Right cardiac atrium (tissue), 5 donors: ENCODE measurements around the gene OR4D1. TPM values are rescaled to one million over a fixed set of nuclear protein-coding genes. Genes with fewer than 3 reads are reported as not detected.

ENCODE experiments used
- polyA plus RNA-seq: library from polyadenylated mRNA; stranded (reverse); fragments of 200-250 nt; gene quantifications from one replicate; pipeline ENCODE4 v1.2.3, GENCODE V29; 2013
- total RNA-seq, 4 donors: library from RNA; stranded (reverse); fragmentation: NEBNext Ultra II Directional; extraction: Animal tissue kit (Norgen Biotek cat#: 25700); gene quantifications; one replicate each; pipeline ENCODE4 v1.2.1, GENCODE V29; 2021
- donor health status: healthy with polysubstance abuse.
- donor health status: DM: no; HTN: yes; CAD: no.
- donor health status: DM: no; HTN: no; CAD: no.
- donor health status: DM: no; HTN: yes; CAD: no; lungs with severe emphysema.
- donor health status: DM: yes; HTN: yes; CAD: no.

Gene OR4D1
- total and polyA plus RNA-seq, 5 donors: not detected

Other genes with a start within 250 kb of the OR4D1 start
- gene CUEDC1, start 193.0 kb upstream of the OR4D1 start, total RNA-seq: 10 to 100 TPM; 53.1 to 60.5 (median 55.1) TPM
- 41.0 TPM for gene CUEDC1, start 193.0 kb upstream of the OR4D1 start, polyA plus RNA-seq
- 10 to 100 TPM; 67.4 to 74.6 (median 68.5) TPM for gene VEZF1, start 160.1 kb upstream of the OR4D1 start, total RNA-seq
- 20.0 TPM for gene VEZF1, start 160.1 kb upstream of the OR4D1 start, polyA plus RNA-seq
- 100 to 1,000 TPM in 3 of 4 donors, 10 to 100 TPM in 1; 97.9 to 132 (median 126) TPM for gene SRSF1, start 141.1 kb upstream of the OR4D1 start, total RNA-seq
- 58.9 TPM for gene SRSF1, start 141.1 kb upstream of the OR4D1 start, polyA plus RNA-seq
- 10 to 100 TPM; 58.1 to 73.0 (median 67.4) TPM for gene DYNLL2, start 65.0 kb upstream of the OR4D1 start, total RNA-seq
- 73.4 TPM for gene DYNLL2, start 65.0 kb upstream of the OR4D1 start, polyA plus RNA-seq
- gene OR4D2, start 18.6 kb downstream of the OR4D1 start, total RNA-seq: not detected
- gene OR4D2, start 18.6 kb downstream of the OR4D1 start, polyA plus RNA-seq: not detected
- not detected for gene EPX, start 44.3 kb downstream of the OR4D1 start, total RNA-seq
- not detected for gene EPX, start 44.3 kb downstream of the OR4D1 start, polyA plus RNA-seq
- gene MKS1, start 70.9 kb downstream of the OR4D1 start, total RNA-seq: 10 to 100 TPM in 1 of 4 donors, 1 to 10 TPM in 3; 5.6 to 11.4 (median 7.2) TPM
- 5.9 TPM for gene MKS1, start 70.9 kb downstream of the OR4D1 start, polyA plus RNA-seq
- not detected for gene LPO, start 90.2 kb downstream of the OR4D1 start, total RNA-seq
- 0.29 TPM for gene LPO, start 90.2 kb downstream of the OR4D1 start, polyA plus RNA-seq
- gene MPO, start 132.6 kb downstream of the OR4D1 start, total RNA-seq: under 1 TPM; 0.06 to 0.50 (median 0.23) TPM
- gene MPO, start 132.6 kb downstream of the OR4D1 start, polyA plus RNA-seq: 0.07 TPM
- gene TSPOAP1, start 180.4 kb downstream of the OR4D1 start, total RNA-seq: 10 to 100 TPM in 3 of 4 donors, 1 to 10 TPM in 1; 7.0 to 21.5 (median 19.2) TPM
- gene TSPOAP1, start 180.4 kb downstream of the OR4D1 start, polyA plus RNA-seq: 13.0 TPM
- gene SUPT4H1, start 203.8 kb downstream of the OR4D1 start, total RNA-seq: 10 to 100 TPM; 51.9 to 65.6 (median 61.6) TPM
- gene SUPT4H1, start 203.8 kb downstream of the OR4D1 start, polyA plus RNA-seq: 69.3 TPM